Subcutaneous adipose tissue (tissue), 4 donors: ENCODE results near the gene RNF186. TPM values are rescaled to one million over a fixed set of nuclear protein-coding genes. Genes with fewer than 3 reads are reported as not detected.

Experiments used
- total RNA-seq, 4 donors: library from RNA; depleted of rRNA; stranded (reverse); fragments of >200 nt; gene quantifications; one replicate each; pipeline ENCODE4 v1.1.0, GENCODE V29; 2016
- TF ChIP-seq, protein P1 (sequence below): fragments of 450-650 bp; IDR thresholded peaks from one replicate; pipeline ENCODE4 v1.5.1; 2016; ENCODE audit warnings: low read depth, mild to moderate bottlenecking, control low read depth, antibody characterized with exemption, moderate library complexity

Gene RNF186
- total RNA-seq, 4 donors from 2014 or later, result not detected

DNA sequence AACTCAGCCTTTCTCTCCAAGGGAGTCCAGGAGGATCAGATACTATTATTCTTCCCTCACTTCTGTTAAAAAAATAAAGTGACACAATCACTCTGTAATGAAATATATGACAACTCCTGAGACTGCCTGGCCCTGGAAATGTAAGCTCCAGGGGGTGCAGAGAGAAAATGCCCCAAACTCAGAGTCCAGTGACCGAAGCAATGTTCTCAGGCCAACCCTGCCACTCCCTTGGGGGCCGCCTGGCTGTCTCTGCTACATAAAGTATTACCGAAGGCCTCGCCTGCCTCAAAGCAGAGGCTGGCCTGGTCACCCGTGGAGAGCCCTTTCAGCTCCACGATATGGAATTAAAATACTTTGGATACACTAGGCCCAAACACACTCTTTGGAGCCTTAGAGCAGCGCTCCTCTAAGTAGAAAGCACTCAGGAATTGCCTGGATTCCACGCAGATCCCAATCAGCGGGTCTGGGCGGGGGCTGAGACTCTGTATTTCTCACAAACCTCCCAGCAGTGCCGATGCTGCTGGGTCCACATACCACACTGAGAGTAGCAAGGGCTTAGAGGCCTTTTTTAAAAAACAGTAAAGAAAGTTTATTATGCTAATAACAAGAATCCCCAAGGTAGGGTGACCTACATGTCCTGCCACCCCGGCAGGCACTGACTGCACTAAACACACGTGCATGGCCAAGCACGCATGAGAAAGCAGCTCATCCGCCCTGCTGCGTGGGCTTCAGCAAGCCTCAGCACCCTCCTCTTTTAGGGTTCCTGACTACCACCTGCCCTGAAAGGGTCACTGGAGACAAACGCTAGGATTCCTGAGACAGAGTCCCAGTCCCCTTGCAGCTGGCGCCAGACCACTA is 46.5 kb downstream of the RNF186 start:
- TF ChIP-seq, protein P1, sequence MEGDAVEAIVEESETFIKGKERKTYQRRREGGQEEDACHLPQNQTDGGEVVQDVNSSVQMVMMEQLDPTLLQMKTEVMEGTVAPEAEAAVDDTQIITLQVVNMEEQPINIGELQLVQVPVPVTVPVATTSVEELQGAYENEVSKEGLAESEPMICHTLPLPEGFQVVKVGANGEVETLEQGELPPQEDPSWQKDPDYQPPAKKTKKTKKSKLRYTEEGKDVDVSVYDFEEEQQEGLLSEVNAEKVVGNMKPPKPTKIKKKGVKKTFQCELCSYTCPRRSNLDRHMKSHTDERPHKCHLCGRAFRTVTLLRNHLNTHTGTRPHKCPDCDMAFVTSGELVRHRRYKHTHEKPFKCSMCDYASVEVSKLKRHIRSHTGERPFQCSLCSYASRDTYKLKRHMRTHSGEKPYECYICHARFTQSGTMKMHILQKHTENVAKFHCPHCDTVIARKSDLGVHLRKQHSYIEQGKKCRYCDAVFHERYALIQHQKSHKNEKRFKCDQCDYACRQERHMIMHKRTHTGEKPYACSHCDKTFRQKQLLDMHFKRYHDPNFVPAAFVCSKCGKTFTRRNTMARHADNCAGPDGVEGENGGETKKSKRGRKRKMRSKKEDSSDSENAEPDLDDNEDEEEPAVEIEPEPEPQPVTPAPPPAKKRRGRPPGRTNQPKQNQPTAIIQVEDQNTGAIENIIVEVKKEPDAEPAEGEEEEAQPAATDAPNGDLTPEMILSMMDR, result no peak

DNA sequence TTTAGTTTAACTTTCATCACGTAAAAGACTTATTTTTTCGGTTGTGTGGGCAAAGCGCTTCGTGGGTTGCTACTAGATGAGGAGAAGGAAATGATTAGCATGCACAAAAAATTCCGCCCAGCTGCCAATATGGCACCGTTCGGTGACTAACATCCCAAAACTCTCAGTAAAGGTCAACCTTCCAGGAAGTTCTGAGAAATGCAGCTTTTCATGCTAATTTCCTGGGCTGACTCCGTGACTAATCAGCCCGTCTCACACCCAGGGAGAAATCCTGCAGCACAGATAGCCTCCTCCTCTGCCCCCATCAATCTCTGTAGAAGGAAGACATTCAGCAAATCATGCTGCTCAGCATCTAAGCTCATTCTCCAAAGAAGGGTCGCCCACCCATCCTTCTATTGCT is 49.5 kb downstream of the RNF186 start:
- TF ChIP-seq, protein P1, result no peak

DNA sequence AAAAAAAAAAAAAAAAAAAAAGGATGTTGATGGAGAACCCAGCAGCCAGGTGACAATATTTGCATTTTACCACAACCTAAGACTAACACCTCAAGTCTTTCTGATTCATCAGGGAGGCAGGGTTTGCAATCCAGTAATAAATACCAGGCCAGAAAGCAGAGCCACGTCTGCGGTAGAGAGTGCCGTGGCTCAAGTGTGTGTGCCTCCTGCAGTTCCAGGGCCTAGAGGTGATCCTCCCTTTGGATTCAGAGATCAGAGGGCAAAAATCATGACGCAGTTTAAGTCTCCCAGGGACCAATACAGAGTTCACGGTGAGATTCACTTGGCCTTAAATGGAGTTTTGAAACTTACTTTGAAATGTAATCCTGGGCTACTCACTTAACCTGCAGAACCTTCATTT is 50.2 kb downstream of the RNF186 start:
- TF ChIP-seq, protein P1, result no peak

Other genes with a start within 250 kb of the RNF186 start
- gene NBL1, start 171.0 kb downstream of the RNF186 start, total RNA-seq, result 10 to 100 TPM; 16.3 to 80.6 (median 51.2) TPM
- not detected for gene HTR6, start 150.4 kb downstream of the RNF186 start, total RNA-seq
- gene TMCO4, start 15.4 kb downstream of the RNF186 start, total RNA-seq, result 10 to 100 TPM; 22.5 to 26.2 (median 23.8) TPM
- gene OTUD3, start 67.1 kb upstream of the RNF186 start, total RNA-seq, result 1 to 10 TPM; 3.9 to 7.3 (median 5.9) TPM
- gene PLA2G2E, start 108.3 kb upstream of the RNF186 start, total RNA-seq, result not detected
- gene PLA2G2A, start 164.3 kb upstream of the RNF186 start, total RNA-seq, result 1,000 to 10,000 TPM in 2 of 4 donors, 100 to 1,000 TPM in 2; 214 to 1,021 (median 701) TPM